ENCODE results near the gene LHFPL6. TPM values are rescaled to one million over a fixed set of nuclear protein-coding genes. Genes with fewer than 3 reads are reported as not detected.

LHFPL6 gene
- total RNA-seq, 1 experiment from 2014 or later = 3.6 TPM

GRCh38 chr13:39550931-39551330 lies 52.1 kb downstream of the LHFPL6 start:
- Histone ChIP-seq H3K9me3 (no peaks in the 10 kb centered on the region), H3K36me3 (ENCODE audit: control insufficient read depth, insufficient read depth, low read length) (no peaks in the 10 kb centered on the region), H3K27me3 (replicated peaks; ENCODE audit: control insufficient read depth, insufficient read depth, low read length) (no peaks in the 10 kb centered on the region), H3K4me1 (no peaks in the 10 kb centered on the region), H3K4me3 (ENCODE audit: low read depth, low read length) (no peak overlapping the region)
- Mint-ChIP-seq H3K27me3 (ENCODE audit: insufficient read depth, unreplicated experiment) (peaks cover 8% of the 10 kb centered on the region), H3K4me1 (ENCODE audit: low read depth, unreplicated experiment) (no peaks in the 10 kb centered on the region), H3K4me3 (ENCODE audit: unreplicated experiment) (no peak overlapping the region), H3K27ac (ENCODE audit: unreplicated experiment) (no peak overlapping the region), H3K36me3 (ENCODE audit: insufficient read depth, unreplicated experiment) (no peaks in the 10 kb centered on the region), H3K9me3 (ENCODE audit: unreplicated experiment) (no peaks in the 10 kb centered on the region)
- intact Hi-C loops (cut with micrococcal nuclease; ENCODE audit: unreplicated experiment) = no loop called here
- DNase-seq = no peak
- ChIA-PET POLR2A (no interaction called here), CTCF (no interaction called here)
- no peak for TF ChIP-seq CTCF (IDR thresholded peaks at IDR 0.05; ENCODE audit: insufficient read depth in 1 of 2, low read depth in 1 of 2, low read length in 1 of 2, severe bottlenecking in 1 of 2, unreplicated experiment in 1 of 2)
- BruUV-seq (replicated peaks) = no TSS peak

- Histone ChIP-seq H3K4me3 (ENCODE audit: low read depth, low read length) (no peak overlapping the region), H3K27me3 (replicated peaks; ENCODE audit: control insufficient read depth, insufficient read depth, low read length) (no peaks in the 10 kb centered on the region; the same call in 1 of the 2 replicates), H3K36me3 (ENCODE audit: control insufficient read depth, insufficient read depth, low read length) (no peaks in the 10 kb centered on the region), H3K9me3 (no peaks in the 10 kb centered on the region), H3K4me1 (no peaks in the 10 kb centered on the region)
- Mint-ChIP-seq H3K4me3 (ENCODE audit: unreplicated experiment) (no peak overlapping the region), H3K4me1 (ENCODE audit: low read depth, unreplicated experiment) (no peaks in the 10 kb centered on the region), H3K36me3 (ENCODE audit: insufficient read depth, unreplicated experiment) (no peaks in the 10 kb centered on the region), H3K9me3 (ENCODE audit: unreplicated experiment) (no peaks in the 10 kb centered on the region), H3K27ac (ENCODE audit: unreplicated experiment) (no peak overlapping the region), H3K27me3 (ENCODE audit: insufficient read depth, unreplicated experiment) (peaks cover 8% of the 10 kb centered on the region)
- ChIA-PET POLR2A (no interaction called here), CTCF (no interaction called here)
- intact Hi-C loops (cut with micrococcal nuclease; ENCODE audit: unreplicated experiment) = no loop called here
- DNase-seq = no peak
- no TSS peak for BruUV-seq (replicated peaks)
- TF ChIP-seq CTCF (IDR thresholded peaks at IDR 0.05; ENCODE audit: insufficient read depth in 1 of 2, low read depth in 1 of 2, low read length in 1 of 2, severe bottlenecking in 1 of 2, unreplicated experiment in 1 of 2) = no peak
Measured at GRCh38 chr13:39547108-39547507, 55.9 kb downstream of the LHFPL6 start.

- H3K4me1 ChIP-seq = no peaks in the 10 kb centered on the region
Measured at GRCh38 chr13:39542361-39542760, 60.6 kb downstream of the LHFPL6 start.

More at GRCh38 chr13:39542361-39542760, 60.6 kb downstream of the LHFPL6 start:
- Mint-ChIP-seq H3K9me3 (ENCODE audit: unreplicated experiment) (no peaks in the 10 kb centered on the region), H3K36me3 (ENCODE audit: insufficient read depth, unreplicated experiment) (no peaks in the 10 kb centered on the region), H3K4me3 (ENCODE audit: unreplicated experiment) (no peak overlapping the region), H3K27me3 (ENCODE audit: insufficient read depth, unreplicated experiment) (peaks cover 8% of the 10 kb centered on the region), H3K27ac (ENCODE audit: unreplicated experiment) (no peak overlapping the region), H3K4me1 (ENCODE audit: low read depth, unreplicated experiment) (no peaks in the 10 kb centered on the region)
- Histone ChIP-seq H3K27me3 (replicated peaks; ENCODE audit: control insufficient read depth, insufficient read depth, low read length) (no peaks in the 10 kb centered on the region; the same call in 1 of the 2 replicates), H3K9me3 (no peaks in the 10 kb centered on the region), H3K36me3 (ENCODE audit: control insufficient read depth, insufficient read depth, low read length) (no peaks in the 10 kb centered on the region), H3K4me3 (ENCODE audit: low read depth, low read length) (no peak overlapping the region)
- intact Hi-C loops (cut with micrococcal nuclease; ENCODE audit: unreplicated experiment) = no loop called here
- TF ChIP-seq CTCF (IDR thresholded peaks at IDR 0.05; ENCODE audit: insufficient read depth in 1 of 2, low read depth in 1 of 2, low read length in 1 of 2, severe bottlenecking in 1 of 2, unreplicated experiment in 1 of 2) = no peak
- DNase-seq = no peak
- POLR2A ChIA-PET = no interaction called here
- BruUV-seq (replicated peaks) = no TSS peak
- CTCF ChIA-PET = interaction anchor here (0.6 kb wide), 1 partner anchor 62 kb away, joined by 5 read pairs; no protein-coding TSS in a partner anchor
